Activated CD4-positive, alpha-beta memory T cell treated with anti-CD3 and anti-CD28 coated beads, Interleukin-2, amount 10 ng/mL, durations not matched to agents 7 days and 5 days (primary cell): ENCODE results near the gene PEX5. TPM values are rescaled to one million over a fixed set of nuclear protein-coding genes. Genes with fewer than 3 reads are reported as not detected.

Source experiments
- CTCF ChIA-PET: fragments of 350-600 bp; sonication (Branson Sonifier 250); formaldehyde crosslinking; loops from one replicate; lab custom pipeline; 2021; ENCODE audit warnings: antibody characterized with exemption, inconsistent platforms; lab: Charles Lee
- POLR2A ChIA-PET: fragments of 350-600 bp; sonication (Branson Sonifier 250); formaldehyde crosslinking; loops from one replicate; lab custom pipeline; 2021; ENCODE audit warnings: antibody characterized with exemption; lab: Charles Lee
- DNase-seq: peaks from one replicate; pipeline ENCODE4 v3.0.0-alpha.2; 2020
- H3K27ac Mint-ChIP-seq: one replicate; pipeline ENCODE4 v1.8.0; 2021; ENCODE audit warnings: mild to moderate bottlenecking, mixed read lengths
- H3K27me3 Mint-ChIP-seq: one replicate; pipeline ENCODE4 v1.8.0; 2021; ENCODE audit warnings: mixed read lengths
- H3K36me3 Mint-ChIP-seq: one replicate; pipeline ENCODE4 v1.8.0; 2021; ENCODE audit warnings: low read depth, mixed read lengths
- H3K4me1 Mint-ChIP-seq: one replicate; pipeline ENCODE4 v1.8.0; 2021; ENCODE audit warnings: mixed read lengths
- H3K4me3 Mint-ChIP-seq: one replicate; pipeline ENCODE4 v1.8.0; 2021; ENCODE audit warnings: mild to moderate bottlenecking, mixed read lengths
- H3K9me3 Mint-ChIP-seq: one replicate; pipeline ENCODE4 v1.8.0; 2021; ENCODE audit warnings: mixed read lengths
- total RNA-seq, 2 experiments: library from RNA; stranded (reverse); gene quantifications; one replicate each; pipeline ENCODE4 v1.2.3, GENCODE V29; 2021

PEX5 gene
- total RNA-seq = 10 to 100 TPM; 15.0 to 15.4 TPM

DNA sequence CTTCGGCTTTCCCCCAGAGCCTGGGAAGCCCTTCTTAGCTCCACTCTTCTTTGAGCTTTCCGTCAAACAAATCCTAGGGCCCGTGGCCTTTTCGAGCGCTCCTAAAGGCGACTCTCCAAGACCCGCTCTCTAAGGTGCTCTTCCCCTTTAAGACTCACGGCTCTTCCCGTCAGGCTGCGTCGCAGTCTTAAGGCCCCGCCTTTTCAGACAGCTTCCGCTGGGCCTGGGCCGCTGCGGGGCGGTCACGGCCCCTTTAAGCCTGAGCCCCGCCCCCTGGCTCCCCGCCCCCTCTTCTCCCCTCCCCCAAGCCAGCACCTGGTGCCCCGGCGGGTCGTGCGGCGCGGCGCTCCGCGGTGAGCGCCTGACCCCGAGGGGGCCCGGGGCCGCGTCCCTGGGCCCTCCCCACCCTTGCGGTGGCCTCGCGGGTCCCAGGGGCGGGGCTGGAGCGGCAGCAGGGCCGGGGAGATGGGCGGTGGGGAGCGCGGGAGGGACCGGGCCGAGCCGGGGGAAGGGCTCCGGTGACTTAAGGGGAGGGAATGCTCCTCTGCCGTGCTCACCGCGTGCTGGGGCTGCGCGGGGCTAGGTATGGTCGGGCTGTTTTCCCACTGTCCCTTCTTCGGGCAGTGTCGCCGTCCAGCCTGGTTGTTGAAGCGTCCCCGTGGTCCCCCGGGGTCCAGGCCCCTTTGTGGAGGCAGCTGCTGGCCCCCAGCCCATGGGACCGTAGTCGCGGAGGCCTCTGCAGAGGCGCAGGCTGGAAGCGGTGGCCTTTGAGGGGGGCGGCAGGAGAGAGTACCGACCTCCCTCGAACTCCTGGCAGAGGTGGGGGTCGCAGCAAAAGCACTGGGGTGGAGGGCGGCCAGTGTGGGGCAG, at the start of gene PEX5:
Gene PEX5, plus strand, starts transcription at position 289 of the 870 bp plus-strand sequence. CDS start 692 bp downstream, outside the sequence.
- peak within 1 kb of the TSS; percentile 85 for H3K4me3 Mint-ChIP-seq
- peaks cover 27% of the 10 kb centered on the region for H3K4me1 Mint-ChIP-seq
- peaks cover 19% of the 10 kb centered on the region for H3K36me3 Mint-ChIP-seq
- DNase-seq = peak; percentile 88
- CTCF ChIA-PET = interaction anchor here (0.8 kb wide), 2 partner anchors 44 to 78 kb away, joined by 4 read pairs; no protein-coding TSS in a partner anchor
- peak within 1 kb of the TSS; percentile 84 for H3K27ac Mint-ChIP-seq
- no peaks in the 10 kb centered on the region for H3K27me3 Mint-ChIP-seq
- POLR2A ChIA-PET = interaction anchor here (0.6 to 1.0 kb wide), 2 partner anchors 16 to 837 kb away, joined by 3 read pairs; no protein-coding TSS in a partner anchor
- H3K9me3 Mint-ChIP-seq = no peaks in the 10 kb centered on the region

- Mint-ChIP-seq H3K4me3 (no peak overlapping the region), H3K9me3 (no peaks in the 10 kb centered on the region), H3K36me3 (peaks cover 84% of the 10 kb centered on the region), H3K4me1 (peaks cover 10% of the 10 kb centered on the region), H3K27ac (no peak overlapping the region), H3K27me3 (no peaks in the 10 kb centered on the region)
- ChIA-PET POLR2A (interaction anchor here (0.7 to 2.4 kb wide), 4 partner anchors 9 to 198 kb away, joined by 3 to 14 read pairs (median 4); partner anchors contain the start of genes C12orf57, CLSTN3 and RNU7-1), CTCF (interaction anchor here (0.6 to 1.6 kb wide), 5 partner anchors 10 to 123 kb away, joined by 3 to 7 read pairs (median 4); partner anchors contain the start of genes LPCAT3 and RBP5)
- no peak for DNase-seq
Observed at GRCh38 chr12:7141351-7142005, 48.0 kb upstream of the PEX5 start.

GRCh38 chr12:7142056-7142644, 47.3 kb upstream of the PEX5 start:
- Mint-ChIP-seq H3K9me3 (no peaks in the 10 kb centered on the region), H3K27ac (no peak overlapping the region), H3K27me3 (no peaks in the 10 kb centered on the region), H3K36me3 (peaks cover 85% of the 10 kb centered on the region), H3K4me1 (peaks cover 10% of the 10 kb centered on the region), H3K4me3 (no peak overlapping the region)
- peak; percentile 63 for DNase-seq
- CTCF ChIA-PET = interaction anchor here (0.6 to 1.6 kb wide), 4 partner anchors 11 to 124 kb away, joined by 3 to 7 read pairs (median 4); partner anchors contain the start of genes LPCAT3 and RBP5
- POLR2A ChIA-PET = interaction anchor here (0.7 to 1.5 kb wide), 2 partner anchors 85 to 199 kb away, joined by 3 read pairs; partner anchors contain the start of genes C12orf57 and RNU7-1

DNA sequence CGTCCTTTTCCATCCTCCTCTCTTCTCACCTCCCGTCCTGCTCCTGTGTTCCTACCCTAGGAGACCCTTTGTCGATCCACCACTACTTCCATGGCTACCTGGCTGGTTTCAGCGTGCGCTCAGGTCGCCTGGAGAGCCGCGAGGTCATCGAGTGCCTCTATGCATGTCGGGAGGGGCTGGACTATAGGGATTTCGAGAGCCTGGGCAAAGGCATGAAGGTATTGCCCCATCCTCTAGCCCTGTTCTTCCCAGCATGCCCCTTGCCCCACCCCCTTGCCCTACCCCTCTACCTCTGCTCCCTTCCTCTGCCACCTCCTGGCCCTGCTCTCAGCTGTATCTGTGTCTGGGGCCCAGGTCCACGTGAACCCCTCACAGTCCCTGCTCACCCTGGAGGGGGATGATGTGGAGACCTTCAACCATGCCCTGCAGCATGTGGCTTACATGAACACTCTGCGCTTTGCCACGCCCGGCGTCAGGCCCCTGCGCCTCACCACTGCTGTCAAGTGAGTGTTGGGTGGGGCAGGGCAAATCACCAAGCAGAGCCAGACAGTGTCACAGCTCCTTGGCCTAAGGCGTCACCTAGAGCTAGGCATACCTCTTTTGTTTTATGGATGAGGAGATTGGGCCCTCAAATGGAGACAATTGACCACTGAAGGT, 46.5 kb upstream of the PEX5 start:
- Mint-ChIP-seq H3K36me3 (peaks cover 80% of the 10 kb centered on the region), H3K9me3 (no peaks in the 10 kb centered on the region), H3K27me3 (no peaks in the 10 kb centered on the region), H3K4me3 (no peak overlapping the region), H3K27ac (no peak overlapping the region), H3K4me1 (peaks cover 10% of the 10 kb centered on the region)
- DNase-seq = no peak
- CTCF ChIA-PET = interaction anchor here (1.4 to 1.5 kb wide), 2 partner anchors 14 to 31 kb away, joined by 4 to 7 read pairs; partner anchors contain the start of gene RBP5
- POLR2A ChIA-PET = no interaction called here

DNA sequence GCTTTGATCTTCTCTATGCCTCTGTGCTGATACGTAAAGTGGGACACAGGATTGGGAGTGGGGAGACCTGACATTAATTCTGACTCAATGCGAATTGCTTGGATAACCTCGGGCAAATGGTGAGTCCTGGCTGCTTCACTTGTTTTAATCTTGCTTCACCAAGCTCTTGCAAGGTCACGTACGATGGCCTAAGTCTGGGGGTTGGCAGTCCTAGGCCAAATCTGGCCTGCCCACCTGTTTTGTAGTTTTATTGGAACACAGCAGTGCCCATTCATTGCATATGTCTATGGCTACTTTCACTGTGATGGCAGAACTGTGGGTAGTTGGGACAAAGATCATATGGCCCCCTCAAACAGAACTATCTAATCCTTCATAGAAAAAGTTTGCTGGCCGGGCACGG, 45.9 kb upstream of the PEX5 start:
- no peaks in the 10 kb centered on the region for H3K9me3 Mint-ChIP-seq
- H3K27ac Mint-ChIP-seq = no peak overlapping the region
- no peak overlapping the region for H3K4me3 Mint-ChIP-seq
- ChIA-PET POLR2A (interaction anchor here (1.4 kb wide), 1 partner anchor 200 kb away, joined by 3 read pairs; the partner anchor contains the start of genes C12orf57 and RNU7-1), CTCF (interaction anchor here (0.7 to 2.0 kb wide), 3 partner anchors 34 to 197 kb away, joined by 3 to 6 read pairs (median 4); partner anchors contain the start of gene C1RL)
- DNase-seq = no peak
- peaks cover 10% of the 10 kb centered on the region for H3K4me1 Mint-ChIP-seq
- no peaks in the 10 kb centered on the region for H3K27me3 Mint-ChIP-seq
- peaks cover 80% of the 10 kb centered on the region for H3K36me3 Mint-ChIP-seq

DNA sequence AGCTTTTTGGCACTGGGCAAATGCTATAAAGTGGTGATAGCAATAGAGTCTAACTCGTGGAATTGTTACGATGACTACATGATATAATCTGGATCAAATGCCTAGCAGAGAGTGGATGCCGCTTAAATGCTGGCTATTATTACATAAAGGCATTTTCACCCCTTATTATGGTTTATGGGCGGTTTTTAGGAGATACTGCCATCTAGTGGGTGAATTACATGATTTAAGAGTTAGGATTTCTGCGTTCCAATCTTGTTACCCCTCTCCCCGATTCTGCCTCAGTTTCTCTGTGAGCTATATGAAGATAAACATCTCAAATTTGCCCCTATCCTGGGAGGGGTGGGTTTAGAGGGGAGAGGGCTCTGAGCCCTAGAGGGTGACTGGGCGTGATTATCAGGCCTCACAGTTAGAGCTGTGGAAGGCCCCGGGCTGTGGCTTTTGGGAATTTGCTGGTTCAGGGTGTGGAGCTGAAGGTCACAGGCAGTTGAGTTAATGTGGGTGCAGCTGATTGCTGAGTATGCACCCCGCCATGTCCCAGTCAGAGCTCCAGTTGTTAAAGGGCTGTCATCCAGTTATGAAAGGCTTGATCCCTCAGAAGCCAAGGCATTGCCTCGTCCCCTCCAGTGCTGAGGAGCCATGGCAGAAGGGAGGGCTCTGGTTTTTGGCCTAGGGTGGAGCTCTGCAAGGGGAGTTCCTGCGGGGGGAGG, 44.9 kb upstream of the PEX5 start:
- ChIA-PET POLR2A (interaction anchor here (0.7 to 2.5 kb wide), 4 partner anchors 9 to 201 kb away, joined by 3 to 8 read pairs (median 4); partner anchors contain the start of genes C12orf57, CLSTN3 and RNU7-1), CTCF (interaction anchor here (0.6 to 2.0 kb wide), 11 partner anchors 8 to 923 kb away, joined by 3 to 6 read pairs (median 4); partner anchors contain the start of gene C1RL)
- no peak overlapping the region for H3K4me3 Mint-ChIP-seq
- H3K4me1 Mint-ChIP-seq = peaks cover 7% of the 10 kb centered on the region
- no peaks in the 10 kb centered on the region for H3K27me3 Mint-ChIP-seq
- no peak for DNase-seq
- no peaks in the 10 kb centered on the region for H3K9me3 Mint-ChIP-seq
- H3K27ac Mint-ChIP-seq = no peak overlapping the region
- peaks cover 79% of the 10 kb centered on the region for H3K36me3 Mint-ChIP-seq

DNA sequence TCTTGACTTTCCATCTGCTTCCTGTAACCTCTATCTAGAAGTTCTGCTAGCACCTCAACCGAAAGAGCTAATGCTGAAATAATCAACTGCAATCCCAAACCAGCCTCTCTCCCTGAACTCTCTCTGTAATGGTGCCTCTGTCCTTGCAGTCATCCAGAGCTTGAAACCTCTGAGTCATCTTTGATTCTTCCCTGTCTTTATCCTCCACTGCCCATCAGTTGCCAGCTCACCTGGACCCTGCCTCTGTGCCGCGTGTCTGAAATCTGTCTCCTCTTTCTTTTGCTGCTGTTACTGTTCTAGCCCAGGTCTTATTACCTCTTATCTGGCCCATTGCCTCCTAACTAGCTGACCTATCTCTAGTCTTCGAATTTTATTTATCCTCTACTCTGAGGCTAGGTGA, 43.8 kb upstream of the PEX5 start:
- Mint-ChIP-seq H3K4me3 (no peak overlapping the region), H3K27me3 (no peaks in the 10 kb centered on the region), H3K27ac (no peak overlapping the region), H3K36me3 (peaks cover 82% of the 10 kb centered on the region), H3K4me1 (peaks cover 7% of the 10 kb centered on the region), H3K9me3 (no peaks in the 10 kb centered on the region)
- no peak for DNase-seq
- POLR2A ChIA-PET = interaction anchor here (1.2 to 2.5 kb wide), 2 partner anchors 10 to 15 kb away, joined by 4 to 8 read pairs; partner anchors contain the start of gene CLSTN3
- CTCF ChIA-PET = interaction anchor here (0.7 to 2.0 kb wide), 6 partner anchors 9 to 738 kb away, joined by 3 to 6 read pairs (median 4); no protein-coding TSS in a partner anchor

GRCh38 chr12:7146228-7146627, 43.3 kb upstream of the PEX5 start:
- no peak overlapping the region for H3K27ac Mint-ChIP-seq
- H3K4me1 Mint-ChIP-seq = peaks cover 7% of the 10 kb centered on the region
- no peaks in the 10 kb centered on the region for H3K27me3 Mint-ChIP-seq
- peaks cover 78% of the 10 kb centered on the region for H3K36me3 Mint-ChIP-seq
- DNase-seq = no peak
- CTCF ChIA-PET = interaction anchor here (2.0 kb wide), 1 partner anchor 221 kb away, joined by 5 read pairs; no protein-coding TSS in a partner anchor
- H3K9me3 Mint-ChIP-seq = no peaks in the 10 kb centered on the region
- POLR2A ChIA-PET = interaction anchor here (1.2 to 2.5 kb wide), 2 partner anchors 11 to 16 kb away, joined by 4 to 8 read pairs; partner anchors contain the start of gene CLSTN3
- no peak overlapping the region for H3K4me3 Mint-ChIP-seq

DNA sequence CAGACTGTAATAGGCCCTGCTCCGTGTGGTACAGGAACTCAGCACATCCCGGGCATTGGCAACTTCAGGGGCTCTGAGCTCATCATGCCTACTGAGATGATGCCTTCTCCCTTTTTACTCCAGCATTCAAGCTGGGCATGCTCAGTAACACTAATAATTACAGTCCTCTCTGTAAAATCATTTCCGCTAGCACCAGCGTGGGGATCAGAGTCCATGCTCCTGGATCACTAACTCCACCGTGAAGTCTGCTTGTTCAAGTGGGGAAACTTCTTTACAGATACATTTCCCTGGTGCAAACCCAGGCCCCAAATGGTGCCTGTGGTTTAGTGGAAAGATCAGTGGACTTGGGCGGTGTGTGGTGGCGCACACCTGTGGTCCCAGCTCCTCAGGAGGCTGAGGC, 42.6 kb upstream of the PEX5 start:
- DNase-seq = no peak
- Mint-ChIP-seq H3K27me3 (no peaks in the 10 kb centered on the region), H3K4me3 (no peak overlapping the region), H3K27ac (no peak overlapping the region), H3K4me1 (peaks cover 2% of the 10 kb centered on the region), H3K9me3 (no peaks in the 10 kb centered on the region), H3K36me3 (peaks cover 73% of the 10 kb centered on the region)
- CTCF ChIA-PET = interaction anchor here (1.2 kb wide), 1 partner anchor 39 kb away, joined by 3 read pairs; no protein-coding TSS in a partner anchor
- POLR2A ChIA-PET = interaction anchor here (2.5 kb wide), 1 partner anchor 16 kb away, joined by 8 read pairs; the partner anchor contains the start of gene CLSTN3

- ChIA-PET CTCF (no interaction called here), POLR2A (interaction anchor here (1.1 kb wide), 1 partner anchor 10 kb away, joined by 4 read pairs; no protein-coding TSS in a partner anchor)
- Mint-ChIP-seq H3K36me3 (peaks cover 70% of the 10 kb centered on the region), H3K27me3 (no peaks in the 10 kb centered on the region), H3K4me1 (no peaks in the 10 kb centered on the region), H3K27ac (no peak overlapping the region), H3K9me3 (no peaks in the 10 kb centered on the region), H3K4me3 (no peak overlapping the region)
- DNase-seq = no peak
Observed at GRCh38 chr12:7150356-7150755, 39.1 kb upstream of the PEX5 start.

- Mint-ChIP-seq H3K4me3 (no peak overlapping the region), H3K4me1 (no peaks in the 10 kb centered on the region), H3K36me3 (peaks cover 68% of the 10 kb centered on the region), H3K27ac (no peak overlapping the region), H3K27me3 (no peaks in the 10 kb centered on the region), H3K9me3 (no peaks in the 10 kb centered on the region)
- no peak for DNase-seq
- ChIA-PET POLR2A (interaction anchor here (1.1 kb wide), 1 partner anchor 10 kb away, joined by 4 read pairs; no protein-coding TSS in a partner anchor), CTCF (no interaction called here)
Observed at GRCh38 chr12:7150841-7151240, 38.6 kb upstream of the PEX5 start.
